ENCODE measurements around the gene METTL4. TPM values are rescaled to one million over a fixed set of nuclear protein-coding genes. Genes with fewer than 3 reads are reported as not detected.

METTL4 gene
- 10 to 100 TPM; 13.8 to 32.5 (median 22.8) TPM for total RNA-seq
- polyA plus RNA-seq, result 10 to 100 TPM; 12.0 to 18.7 TPM
- 20.2 reads per million, percentile 50 among the genes with 10 or more reads in this experiment for total RNA-seq

GRCh38 chr18:2571200-2572170 lies at the start of gene METTL4, which contains the start of gene NDC80:
Gene METTL4 (minus strand): TSS chr18:2571505. CDS start chr18:2567216, 4,289 bp downstream.
Gene NDC80 (plus strand): TSS chr18:2571557. CDS start chr18:2572986, 1,429 bp downstream.
- peak within 1 kb of the TSS; percentile 88 for H3K4me3 ChIP-seq (ENCODE audit: low read length)

GRCh38 chr18:2618009-2618408 lies 46.7 kb upstream of the METTL4 start:
- Histone ChIP-seq H3K27ac (ENCODE audit: low read depth, low read length) (no peak overlapping the region), H3K36me3 (ENCODE audit: control insufficient read depth in 2 of 3, insufficient read depth in 3 of 3, low read length in 3 of 3) (no peaks in the 10 kb centered on the region), H3K27me3 (ENCODE audit: control insufficient read depth in 2 of 2, insufficient read depth in 2 of 2, low read length in 2 of 2) (no peaks in the 10 kb centered on the region), H3K9me3 (ENCODE audit: control insufficient read depth in 2 of 3, low read length in 3 of 3) (peaks cover 0 to 8% (median 0%) of the 10 kb centered on the region in 3 experiments), H3K4me3 (ENCODE audit: low read length) (no peak overlapping the region), H3K4me1 (ENCODE audit: control insufficient read depth in 2 of 2, insufficient read depth in 2 of 2, low read length in 2 of 2) (no peaks in the 10 kb centered on the region)
- POLR2A ChIA-PET, result no interaction called here
- intact Hi-C loops (cut with micrococcal nuclease), result no loop called here
- Mint-ChIP-seq H3K4me1 (peaks cover 0 to 18% (median 9%) of the 10 kb centered on the region in 7 donors), H3K27ac (no peak overlapping the region), H3K4me3 (no peak overlapping the region), H3K27me3 (peaks cover 0 to 2% (median 0%) of the 10 kb centered on the region in 5 donors), H3K36me3 (peaks cover 4 to 34% (median 10%) of the 10 kb centered on the region in 5 donors), H3K9me3 (peaks cover 0 to 8% (median 3%) of the 10 kb centered on the region in 11 donors)
- DNase-seq, result no peak
- no peak for ATAC-seq
- CTCF ChIA-PET, result no interaction called here

More at GRCh38 chr18:2571200-2572170, at the start of gene METTL4, which contains the start of gene NDC80:
- H3K36me3 Mint-ChIP-seq, result peaks cover 5 to 22% (median 10%) of the 10 kb centered on the region in 5 donors
- DNase-seq (peak; percentile 70 to 90 (median 82)), ATAC-seq (peak; percentile 87)
- Histone ChIP-seq H3K27me3 (ENCODE audit: control insufficient read depth in 2 of 2, insufficient read depth in 2 of 2, low read length in 2 of 2) (no peaks in the 10 kb centered on the region), H3K9me3 (ENCODE audit: control insufficient read depth in 2 of 3, low read length in 3 of 3) (no peaks in the 10 kb centered on the region), H3K4me1 (ENCODE audit: control insufficient read depth in 2 of 2, insufficient read depth in 2 of 2, low read length in 2 of 2) (peaks cover 10 to 13% of the 10 kb centered on the region in 2 donors), H3K36me3 (ENCODE audit: control insufficient read depth in 2 of 3, insufficient read depth in 3 of 3, low read length in 3 of 3) (peaks cover 0 to 12% (median 0%) of the 10 kb centered on the region in 3 experiments), H3K27ac (ENCODE audit: low read depth, low read length) (peak within 1 kb of the TSS; percentile 97)
- no peaks in the 10 kb centered on the region for H3K9me3 Mint-ChIP-seq
- no peaks in the 10 kb centered on the region for H3K27me3 Mint-ChIP-seq
- peak within 1 kb of the TSS; percentile 96 to 100 (median 99) for H3K4me3 Mint-ChIP-seq
- peak within 1 kb of the TSS; percentile 98 to 100 (median 100) for H3K27ac Mint-ChIP-seq
- ChIA-PET CTCF (interaction anchor here (0.5 to 1.8 kb wide), 13 partner anchors 14 to 134 kb away, joined by 3 to 6 read pairs (median 3); partner anchors contain the start of gene SMCHD1), POLR2A (interaction anchor here (0.7 to 10.9 kb wide), 20 partner anchors 8 to 312 kb away, joined by 3 to 142 read pairs (median 4); partner anchors contain the start of gene SMCHD1)
- peaks cover 38 to 63% (median 59%) of the 10 kb centered on the region in 7 donors for H3K4me1 Mint-ChIP-seq
- intact Hi-C loops (cut with micrococcal nuclease), result loop anchor here (1.0 to 10.0 kb wide), 13 partner anchors 9 to 1857 kb away; partner anchors contain the start of genes MYL12A (in 2 of the 2), SMCHD1 (in 2 of the 2), ENOSF1 (in 1 of the 2) and MYL12B (in 1 of the 2)

- no peak overlapping the region for H3K4me3 ChIP-seq (ENCODE audit: low read length)
- H3K4me1 ChIP-seq (ENCODE audit: control insufficient read depth in 2 of 2, insufficient read depth in 2 of 2, low read length in 2 of 2), result no peaks in the 10 kb centered on the region
- no peak overlapping the region for H3K27ac Mint-ChIP-seq
- ATAC-seq, result no peak
- POLR2A ChIA-PET, result no interaction called here
- no peaks in the 10 kb centered on the region for H3K27me3 ChIP-seq (ENCODE audit: control insufficient read depth in 2 of 2, insufficient read depth in 2 of 2, low read length in 2 of 2)
- H3K9me3 ChIP-seq (ENCODE audit: control insufficient read depth in 2 of 3, low read length in 3 of 3), result peaks cover 0 to 8% (median 0%) of the 10 kb centered on the region in 3 experiments
- CTCF ChIA-PET, result no interaction called here
- no peak overlapping the region for H3K27ac ChIP-seq (ENCODE audit: low read depth, low read length)
- peaks cover 0 to 23% (median 11%) of the 10 kb centered on the region in 7 donors for H3K4me1 Mint-ChIP-seq
- peaks cover 0 to 8% (median 3%) of the 10 kb centered on the region in 11 donors for H3K9me3 Mint-ChIP-seq
- no peaks in the 10 kb centered on the region for H3K36me3 ChIP-seq (ENCODE audit: control insufficient read depth in 2 of 3, insufficient read depth in 3 of 3, low read length in 3 of 3)
- no peak for DNase-seq
- intact Hi-C loops (cut with micrococcal nuclease), result no loop called here
- peaks cover 0 to 2% (median 0%) of the 10 kb centered on the region in 5 donors for H3K27me3 Mint-ChIP-seq
- no peak overlapping the region for H3K4me3 Mint-ChIP-seq
- H3K36me3 Mint-ChIP-seq, result peaks cover 4 to 36% (median 14%) of the 10 kb centered on the region in 5 donors
Observed at GRCh38 chr18:2617401-2617998, 46.2 kb upstream of the METTL4 start.

GRCh38 chr18:2612996-2613395 lies 41.7 kb upstream of the METTL4 start:
- POLR2A ChIA-PET, result interaction anchor here (1.2 to 12.3 kb wide), 3 partner anchors 12 to 43 kb away, joined by 3 to 261 read pairs (median 10); partner anchors contain the start of gene SMCHD1
- Mint-ChIP-seq H3K27ac (peak overlapping the region in 2 of 9 donors; percentile 11 to 65), H3K36me3 (peaks cover 4 to 46% (median 17%) of the 10 kb centered on the region in 5 donors), H3K9me3 (peaks cover 0 to 8% (median 3%) of the 10 kb centered on the region in 11 donors), H3K4me3 (no peak overlapping the region), H3K27me3 (no peaks in the 10 kb centered on the region), H3K4me1 (peaks cover 5 to 42% (median 32%) of the 10 kb centered on the region in 7 donors)
- CTCF ChIA-PET, result no interaction called here
- DNase-seq (no peak), ATAC-seq (no peak)
- Histone ChIP-seq H3K36me3 (ENCODE audit: control insufficient read depth in 2 of 3, insufficient read depth in 3 of 3, low read length in 3 of 3) (no peaks in the 10 kb centered on the region), H3K9me3 (ENCODE audit: control insufficient read depth in 2 of 3, low read length in 3 of 3) (peaks cover 0 to 8% (median 0%) of the 10 kb centered on the region in 3 experiments), H3K4me3 (ENCODE audit: low read length) (no peak overlapping the region), H3K4me1 (ENCODE audit: control insufficient read depth in 2 of 2, insufficient read depth in 2 of 2, low read length in 2 of 2) (peaks cover 0 to 6% of the 10 kb centered on the region in 2 donors), H3K27me3 (ENCODE audit: control insufficient read depth in 2 of 2, insufficient read depth in 2 of 2, low read length in 2 of 2) (no peaks in the 10 kb centered on the region), H3K27ac (ENCODE audit: low read depth, low read length) (no peak overlapping the region)
- intact Hi-C loops (cut with micrococcal nuclease), result loop anchor here in 1 of 2 donors (2.0 kb wide), 1 partner anchor 14 kb away; no protein-coding TSS in a partner anchor

- intact Hi-C loops (cut with micrococcal nuclease), result no loop called here
- H3K36me3 ChIP-seq (ENCODE audit: control insufficient read depth in 2 of 3, insufficient read depth in 3 of 3, low read length in 3 of 3), result no peaks in the 10 kb centered on the region
- no peaks in the 10 kb centered on the region for H3K27me3 ChIP-seq (ENCODE audit: control insufficient read depth in 2 of 2, insufficient read depth in 2 of 2, low read length in 2 of 2)
- Mint-ChIP-seq H3K27me3 (no peaks in the 10 kb centered on the region), H3K9me3 (peaks cover 0 to 8% (median 3%) of the 10 kb centered on the region in 11 donors), H3K4me3 (no peak overlapping the region), H3K4me1 (peaks cover 8 to 57% (median 42%) of the 10 kb centered on the region in 7 donors), H3K36me3 (peaks cover 4 to 37% (median 16%) of the 10 kb centered on the region in 5 donors), H3K27ac (peak overlapping the region in 3 of 9 donors; percentile 3 to 37 (median 8))
- no peak for DNase-seq
- no peak overlapping the region for H3K4me3 ChIP-seq (ENCODE audit: low read length)
- no peak overlapping the region for H3K27ac ChIP-seq (ENCODE audit: low read depth, low read length)
- POLR2A ChIA-PET, result interaction anchor here (1.2 to 12.3 kb wide), 2 partner anchors 27 to 39 kb away, joined by 3 to 261 read pairs; partner anchors contain the start of genes METTL4 and NDC80
- ATAC-seq, result no peak
- CTCF ChIA-PET, result no interaction called here
- H3K9me3 ChIP-seq (ENCODE audit: control insufficient read depth in 2 of 3, low read length in 3 of 3), result peaks cover 0 to 8% (median 0%) of the 10 kb centered on the region in 3 experiments
- peaks cover 13 to 18% of the 10 kb centered on the region in 2 donors for H3K4me1 ChIP-seq (ENCODE audit: control insufficient read depth in 2 of 2, insufficient read depth in 2 of 2, low read length in 2 of 2)
Observed at GRCh38 chr18:2610549-2610948, 39.2 kb upstream of the METTL4 start.
